H1 (cell line): ENCODE results near the gene TMED8. TPM values are rescaled to one million over a fixed set of nuclear protein-coding genes. Genes with fewer than 3 reads are reported as not detected.

Source experiments
- CTCF ChIA-PET: fragments of 300-600 bp; sonication (Branson Sonifier 250); formaldehyde crosslinking; loops from one replicate; lab custom pipeline; 2021; ENCODE audit not compliant: partially characterized antibody; lab: Charles Lee
- POLR2A ChIA-PET: fragments of 300-600 bp; sonication (Branson Sonifier 250); formaldehyde crosslinking; loops from one replicate; lab custom pipeline; 2021; ENCODE audit warnings: inconsistent platforms; ENCODE audit not compliant: partially characterized antibody; lab: Charles Lee
- DNase-seq, 2 experiments: peaks; one replicate each; pipeline versions ENCODE4 v3.0.0 to v3.0.0-alpha.2; 2010 to 2022; ENCODE audit warnings: low spot score in 2 of 2, low read depth in 1 of 2, mixed read lengths in 1 of 2
- FAIRE-seq: peaks from 2 replicates; lab custom pipeline; 2011; peaks lifted over from hg19 to GRCh38; lab: Jason Lieb, UNC
- H2AFZ ChIP-seq: 2 replicates; pipeline ENCODE4 v1.8.1; 2012; ENCODE audit warnings: low read length, inconsistent platforms
- H2AK5ac ChIP-seq: 2 replicates; pipeline ENCODE4 v1.6.1; 2013; ENCODE audit warnings: low read depth, low read length
- H2BK120ac ChIP-seq: replicated peaks from 2 replicates; pipeline ENCODE3; 2013; ENCODE audit warnings: low read depth, low read length, inconsistent platforms
- H2BK12ac ChIP-seq: 2 replicates; pipeline ENCODE4 v1.6.1; 2013; ENCODE audit warnings: low read depth, low read length
- H2BK15ac ChIP-seq: 2 replicates; pipeline ENCODE4 v1.6.1; 2013; ENCODE audit warnings: low read length
- H2BK20ac ChIP-seq: 2 replicates; pipeline ENCODE4 v1.6.1; 2013; ENCODE audit warnings: low read length
- H2BK5ac ChIP-seq: 2 replicates; pipeline ENCODE4 v1.6.1; 2013; ENCODE audit warnings: low read depth, low read length
- H3K14ac ChIP-seq: 2 replicates; pipeline ENCODE4 v1.6.1; 2013; ENCODE audit warnings: inconsistent platforms; ENCODE audit not compliant: insufficient read length
- H3K18ac ChIP-seq: 2 replicates; pipeline ENCODE4 v1.6.1; 2013; ENCODE audit warnings: low read length; ENCODE audit errors: extremely low read depth
- H3K23ac ChIP-seq: 2 replicates; pipeline ENCODE4 v1.6.1; 2013; ENCODE audit warnings: inconsistent platforms; ENCODE audit not compliant: insufficient read length
- H3K23me2 ChIP-seq: 2 replicates; pipeline ENCODE4 v1.6.1; 2013; ENCODE audit warnings: low read depth, low read length
- H3K27ac ChIP-seq: 2 replicates; pipeline ENCODE4 v1.6.1; 2011; ENCODE audit warnings: low read depth, low read length, inconsistent platforms
- H3K27me3 ChIP-seq, 4 experiments: replicated peaks in 1 of 4; 1 replicate in 1 of 4; 2 replicates in 3 of 4; pipeline versions ENCODE4 v1.6.1 to v1.8.1; 2011 to 2013; ENCODE audit warnings: low read length in 3 of 4, mild to moderate bottlenecking in 3 of 4, inconsistent platforms in 2 of 4, mixed read lengths in 2 of 4, moderate library complexity in 1 of 4; ENCODE audit not compliant: control insufficient read depth in 3 of 4, insufficient read depth in 3 of 4; ENCODE audit errors: extremely low read depth in 1 of 4
- H3K36me3 ChIP-seq, 4 experiments: 2 replicates each; pipeline versions ENCODE4 v1.6.1 to v1.8.1; 2011 to 2013; ENCODE audit warnings: mild to moderate bottlenecking in 4 of 4, low read length in 3 of 4, moderate library complexity in 2 of 4, control low read depth in 1 of 4, inconsistent platforms in 1 of 4; ENCODE audit not compliant: insufficient read depth in 4 of 4, control insufficient read depth in 2 of 4
- H3K4ac ChIP-seq: replicated peaks from 2 replicates; pipeline ENCODE3; 2013; ENCODE audit warnings: low read length, low read depth, mixed read lengths, inconsistent platforms; ENCODE audit not compliant: insufficient read length
- H3K4me1 ChIP-seq, 4 experiments: replicated peaks in 1 of 4; 1 replicate in 1 of 4; 2 replicates in 3 of 4; pipeline versions ENCODE4 v1.6.1 to v1.8.1; 2011 to 2013; ENCODE audit warnings: low read length in 3 of 4, inconsistent platforms in 2 of 4, mixed read lengths in 1 of 4; ENCODE audit not compliant: insufficient read depth in 4 of 4, control insufficient read depth in 3 of 4
- H3K4me2 ChIP-seq, 2 experiments: 2 replicates each; pipeline versions ENCODE4 v1.6.1 to v1.8.1; 2011 to 2013; ENCODE audit warnings: low read depth in 2 of 2, low read length in 2 of 2, control low read depth in 1 of 2, inconsistent platforms in 1 of 2, mild to moderate bottlenecking in 1 of 2; ENCODE audit not compliant: insufficient read depth in 1 of 2
- H3K4me3 ChIP-seq, 4 experiments: fragments of 200-600, 300-600 bp in 1 of 4; sonication (generic), shearing (Covaris generic), sonication (Bioruptor Twin) in 1 of 4; 2 replicates each; pipeline versions ENCODE4 v1.5.1 to v1.8.1; 2011 to 2016; ENCODE audit warnings: low read length in 4 of 4, low read depth in 3 of 4, control low read depth in 2 of 4, inconsistent platforms in 2 of 4, mild to moderate bottlenecking in 2 of 4, mixed read lengths in 1 of 4, moderate library complexity in 1 of 4; ENCODE audit not compliant: insufficient read depth in 2 of 4; ENCODE audit errors: extremely low read depth in 1 of 4
- H3K56ac ChIP-seq: replicated peaks from 2 replicates; pipeline ENCODE3; 2013; ENCODE audit warnings: low read depth, mild to moderate bottlenecking, mixed read lengths, low read length, inconsistent platforms; ENCODE audit not compliant: insufficient read length
- H3K79me1 ChIP-seq: 2 replicates; pipeline ENCODE4 v1.6.1; 2013; ENCODE audit warnings: low read depth, low read length, control low read depth
- H3K79me2 ChIP-seq, 2 experiments: 2 replicates each; pipeline versions ENCODE4 v1.6.1 to v1.8.1; 2012 to 2013; ENCODE audit warnings: low read length in 2 of 2, mild to moderate bottlenecking in 2 of 2, inconsistent platforms in 1 of 2; ENCODE audit not compliant: insufficient read depth in 2 of 2, control insufficient read depth in 1 of 2
- H3K9ac ChIP-seq, 4 experiments: replicated peaks in 1 of 4; 1 replicate in 1 of 4; 2 replicates in 3 of 4; pipeline versions ENCODE4 v1.6.1 to v1.8.1; 2011 to 2013; ENCODE audit warnings: low read depth in 3 of 4, low read length in 3 of 4, control low read depth in 2 of 4, mild to moderate bottlenecking in 2 of 4, moderate library complexity in 2 of 4, inconsistent platforms in 1 of 4; ENCODE audit errors: extremely low read depth in 1 of 4
- H3K9me3 ChIP-seq, 2 experiments: 2 replicates each; pipeline versions ENCODE4 v1.6.1 to v1.8.1; 2012 to 2013; ENCODE audit warnings: mild to moderate bottlenecking in 2 of 2, moderate library complexity in 2 of 2, control low read depth in 1 of 2, inconsistent platforms in 1 of 2, low read depth in 1 of 2, low read length in 1 of 2, mixed read lengths in 1 of 2; ENCODE audit not compliant: insufficient read depth in 2 of 2
- H4K20me1 ChIP-seq, 2 experiments: replicated peaks in 1 of 2; 2 replicates each; pipeline versions ENCODE3 to v1.8.1; 2011 to 2013; ENCODE audit warnings: inconsistent platforms in 2 of 2, low read length in 2 of 2, mild to moderate bottlenecking in 1 of 2; ENCODE audit not compliant: insufficient read depth in 2 of 2, control insufficient read depth in 1 of 2
- H4K5ac ChIP-seq: 2 replicates; pipeline ENCODE4 v1.6.1; 2013; ENCODE audit warnings: low read length, low read depth, mixed read lengths, inconsistent platforms; ENCODE audit not compliant: insufficient read length
- H4K8ac ChIP-seq: 2 replicates; pipeline ENCODE4 v1.8.0; 2013; ENCODE audit warnings: mild to moderate bottlenecking, moderate library complexity, low read length, inconsistent platforms; ENCODE audit not compliant: insufficient read depth; ENCODE audit errors: extremely low read depth
- H4K91ac ChIP-seq: replicated peaks from 2 replicates; pipeline ENCODE3; 2013; ENCODE audit warnings: low read length, mixed read lengths, inconsistent platforms; ENCODE audit not compliant: insufficient read length
- CBX5 ChIP-seq: fragments of 300-800, 300-1000 bp; sonication (generic); IDR thresholded peaks from 2 replicates; pipeline ENCODE4 v1.7.1; 2016; ENCODE audit warnings: antibody characterized with exemption, low read length, low read depth
- CREB1 ChIP-seq: IDR thresholded peaks from 2 replicates; pipeline ENCODE4 v1.6.1; 2012; ENCODE audit warnings: inconsistent platforms
- CTBP2 ChIP-seq: IDR thresholded peaks from 2 replicates; pipeline ENCODE4 v1.7.0; 2011; ENCODE audit warnings: borderline replicate concordance, mild to moderate bottlenecking, moderate library complexity, mixed read lengths, low read length; ENCODE audit not compliant: insufficient read depth, insufficient read length
- EP300 ChIP-seq, 2 experiments: IDR thresholded peaks; 1 replicate in 1 of 2; 2 replicates in 1 of 2; pipeline ENCODE4 v1.6.1; 2011 to 2012; ENCODE audit warnings: low read depth in 2 of 2, low read length in 2 of 2, mild to moderate bottlenecking in 2 of 2, borderline replicate concordance in 1 of 2, inconsistent platforms in 1 of 2, moderate library complexity in 1 of 2
- FOSL1 ChIP-seq: IDR thresholded peaks from 2 replicates; pipeline ENCODE4 v1.6.1; 2011; ENCODE audit warnings: mild to moderate bottlenecking, low read depth, low read length, moderate library complexity; ENCODE audit not compliant: insufficient read depth
- RAD21 ChIP-seq, 2 experiments: IDR thresholded peaks in 1 of 2; conservative IDR thresholded peaks in 1 of 2; 2 replicates each; pipeline ENCODE4 v1.6.1; 2011; ENCODE audit warnings: low read depth in 2 of 2, low read length in 2 of 2, improper control_type of control experiment in 1 of 2, inconsistent platforms in 1 of 2, mild to moderate bottlenecking in 1 of 2, moderate library complexity in 1 of 2
- SIRT6 ChIP-seq: IDR thresholded peaks from one replicate; pipeline ENCODE4 v1.7.1; 2012; ENCODE audit warnings: low read length, inconsistent platforms
- TCF12 ChIP-seq: IDR thresholded peaks from 2 replicates; pipeline ENCODE4 v1.6.1; 2011; ENCODE audit warnings: low read depth, mild to moderate bottlenecking, low read length
- WGBS, 2 experiments: shearing (Covaris generic) in 1 of 2; methylation state at CpG; one replicate each; pipeline versions ENCODE4 v1.1.6 to v1.1.7; 2013 to 2015; ENCODE audit warnings: low lambda C conversion rate in 2 of 2, mixed read lengths in 2 of 2, inconsistent platforms in 1 of 2, low coverage in 1 of 2, missing lambda C conversion rate in 1 of 2; ENCODE audit not compliant: insufficient replicate concordance in 2 of 2, insufficient coverage in 1 of 2, insufficient read length in 1 of 2; ENCODE audit errors: extremely low coverage in 1 of 2, missing lambda C conversion rate in 1 of 2; 5-methylcytosine and 5-hydroxymethylcytosine counted together
- polyA plus RNA-seq, 7 experiments: library from polyadenylated mRNA; depleted of rRNA in 3 of 7; stranded (reverse) in 5 of 7; unstranded in 2 of 7; fragments of >200 nt in 5 of 7; fragments of 200-250 nt in 2 of 7; gene quantifications; 1 replicate in 5 of 7; 2 replicates in 1 of 7; 4 replicates in 1 of 7; pipeline versions ENCODE4 v1.2.1 to v1.2.3, GENCODE V29; 2011 to 2013; ENCODE audit warnings: missing spikeins in 2 of 7, mixed read lengths in 2 of 7
- total RNA-seq: library from RNA; stranded (reverse); fragmentation: NEBNext Ultra II Directional; extraction: Animal tissue kit (Norgen Biotek cat#: 25700); gene quantifications from 2 replicates; pipeline ENCODE4 v1.2.1, GENCODE V29; 2021
- TF ChIP-seq, protein P1 (sequence below): IDR thresholded peaks from 2 replicates; pipeline ENCODE4 v1.6.1; 2012; ENCODE audit warnings: low read length, inconsistent platforms
- TF ChIP-seq, protein P2 (sequence below): IDR thresholded peaks from 2 replicates; pipeline ENCODE4 v1.6.1; 2012; ENCODE audit warnings: inconsistent platforms

Gene TMED8
- total and polyA plus RNA-seq, 2 of the 8 experiments (the other 6 are each of a cell fraction or from before 2014, with no cell fraction given), result 5.5 to 13.4 TPM

DNA sequence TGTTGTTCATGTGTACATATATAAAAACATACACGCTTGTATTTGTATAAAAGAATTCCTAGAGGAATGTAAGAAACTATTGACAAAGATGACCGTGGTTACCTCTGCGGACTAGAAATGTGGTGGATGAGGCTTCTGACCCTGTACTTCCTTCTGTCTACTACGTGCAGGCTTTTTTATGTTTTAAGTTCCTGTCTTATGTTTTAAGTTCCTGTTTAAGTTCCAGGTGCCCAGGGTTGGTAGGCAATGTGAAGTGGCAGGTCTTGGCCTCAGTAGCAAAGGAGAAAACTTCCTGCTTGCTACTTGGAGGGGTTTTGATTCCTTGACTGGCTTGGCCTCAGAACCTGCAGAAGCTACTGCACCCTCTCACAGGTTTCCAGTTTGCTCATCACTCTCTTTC lies 67.8 kb downstream of the TMED8 start:
- FAIRE-seq, result no peak
- 92% methylated on average over 4 of the region's 4 CpGs; no CpG with 5 or more reads in 1 of the 2 experiments for WGBS, 2 experiments
- H3K36me3 ChIP-seq, result peaks cover 0 to 5% (median 0%) of the 10 kb centered on the region in 4 experiments; a peak in 2 of 8 replicates
- TF ChIP-seq CTBP2, result no peak
- TF ChIP-seq TCF12, result no peak
- TF ChIP-seq CREB1, result no peak
- TF ChIP-seq CBX5, result no peak
- no peak for TF ChIP-seq EP300 (IDR thresholded peaks at IDR 0.05; ENCODE audit: borderline replicate concordance in 1 of 2, low read depth in 2 of 2, low read length in 2 of 2)
- TF ChIP-seq, protein P1, sequence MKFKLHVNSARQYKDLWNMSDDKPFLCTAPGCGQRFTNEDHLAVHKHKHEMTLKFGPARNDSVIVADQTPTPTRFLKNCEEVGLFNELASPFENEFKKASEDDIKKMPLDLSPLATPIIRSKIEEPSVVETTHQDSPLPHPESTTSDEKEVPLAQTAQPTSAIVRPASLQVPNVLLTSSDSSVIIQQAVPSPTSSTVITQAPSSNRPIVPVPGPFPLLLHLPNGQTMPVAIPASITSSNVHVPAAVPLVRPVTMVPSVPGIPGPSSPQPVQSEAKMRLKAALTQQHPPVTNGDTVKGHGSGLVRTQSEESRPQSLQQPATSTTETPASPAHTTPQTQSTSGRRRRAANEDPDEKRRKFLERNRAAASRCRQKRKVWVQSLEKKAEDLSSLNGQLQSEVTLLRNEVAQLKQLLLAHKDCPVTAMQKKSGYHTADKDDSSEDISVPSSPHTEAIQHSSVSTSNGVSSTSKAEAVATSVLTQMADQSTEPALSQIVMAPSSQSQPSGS, result no peak
- TF ChIP-seq RAD21 (IDR thresholded peaks at IDR 0.05 in 1 of 2, conservative IDR thresholded peaks at IDR 0.05 in 1 of 2; ENCODE audit: low read depth in 2 of 2, low read length in 2 of 2), result no peak
- no peak for TF ChIP-seq FOSL1
- no peak for TF ChIP-seq SIRT6
- TF ChIP-seq, protein P2, sequence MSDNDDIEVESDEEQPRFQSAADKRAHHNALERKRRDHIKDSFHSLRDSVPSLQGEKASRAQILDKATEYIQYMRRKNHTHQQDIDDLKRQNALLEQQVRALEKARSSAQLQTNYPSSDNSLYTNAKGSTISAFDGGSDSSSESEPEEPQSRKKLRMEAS, result no peak

More for the DNA sequence above, 67.8 kb downstream of the TMED8 start:
- no peak overlapping the region for H2BK12ac ChIP-seq
- H4K8ac ChIP-seq, result no peak overlapping the region
- H3K23me2 ChIP-seq, result no peaks in the 10 kb centered on the region
- no peak overlapping the region for H4K5ac ChIP-seq
- no peak overlapping the region for H3K18ac ChIP-seq
- CTCF ChIA-PET, result interaction anchor here (1.0 to 8.6 kb wide), 5 partner anchors 10 to 158 kb away, joined by 3 to 353 read pairs (median 3); no protein-coding TSS in a partner anchor
- no peak overlapping the region for H3K23ac ChIP-seq
- H3K4me3 ChIP-seq, result no peak overlapping the region
- peaks cover 2 to 11% (median 8%) of the 10 kb centered on the region in 4 experiments; a peak in 6 of 7 replicates for H3K4me1 ChIP-seq
- H4K20me1 ChIP-seq, result no peaks in the 10 kb centered on the region
- H3K27ac ChIP-seq, result no peak overlapping the region
- H4K91ac ChIP-seq, result no peak overlapping the region
- H2BK5ac ChIP-seq, result no peak overlapping the region
- DNase-seq, result no peak
- H3K9me3 ChIP-seq, result no peaks in the 10 kb centered on the region
- no peak overlapping the region; a peak in 1 of 7 replicates for H3K9ac ChIP-seq
- no peak overlapping the region for H2BK20ac ChIP-seq
- H2AFZ ChIP-seq, result no peak overlapping the region
- no peak overlapping the region for H3K14ac ChIP-seq
- no peak overlapping the region for H2BK15ac ChIP-seq
- no peak overlapping the region for H2AK5ac ChIP-seq
- no peak overlapping the region for H3K56ac ChIP-seq
- peaks cover 2% of the 10 kb centered on the region; the same call in 1 of the 2 replicates for H3K79me1 ChIP-seq
- no peak overlapping the region for H2BK120ac ChIP-seq
- H3K4ac ChIP-seq, result no peak overlapping the region
- no peak overlapping the region for H3K4me2 ChIP-seq
- POLR2A ChIA-PET, result interaction anchor here (1.0 kb wide), 1 partner anchor 48 kb away, joined by 3 read pairs; no protein-coding TSS in a partner anchor
- no peaks in the 10 kb centered on the region for H3K27me3 ChIP-seq
- peaks cover 0 to 11% of the 10 kb centered on the region in 2 experiments; a peak in 1 of 4 replicates for H3K79me2 ChIP-seq
